Measurements from ENCODE around the gene PON2.

GRCh38 chr7:95411036-95411435 lies 23.8 kb downstream of the PON2 start:
- TF ChIP-seq CTCF (IDR thresholded peaks at IDR 0.05): no peak
- TF ChIP-seq POLR2A (IDR thresholded peaks at IDR 0.05): no peak

All from uterus (tissue), 2 donors.